Naive thymus-derived CD4-positive, alpha-beta T cell (primary cell): ENCODE measurements around the gene KCNIP3. TPM values are rescaled to one million over a fixed set of nuclear protein-coding genes. Genes with fewer than 3 reads are reported as not detected.
A peak's percentile ranks its signal among the peaks of the same experiment; 100 is the strongest.

Experiments used
- ATAC-seq: fragments of 150-1000 bp; cut with Tn5 transposase; 2 replicates; pipeline ENCODE4 v1.10.0; 2021; ENCODE audit warnings: mild to moderate bottlenecking, moderate library complexity
- CTCF ChIA-PET: fragments of 350-600 bp; sonication (Branson Sonifier 250); formaldehyde crosslinking; loops from one replicate; lab custom pipeline; 2021; ENCODE audit warnings: antibody characterized with exemption; lab: Charles Lee
- POLR2A ChIA-PET: fragments of 350-600 bp; sonication (Branson Sonifier 250); formaldehyde crosslinking; loops from one replicate; lab custom pipeline; 2021; ENCODE audit warnings: antibody characterized with exemption, inconsistent platforms; lab: Charles Lee
- DNase-seq, 9 donors: peaks; one replicate each; pipeline versions ENCODE4 v3.0.0 to v3.0.0-alpha.2; 2020 to 2022; ENCODE audit warnings: mixed read lengths in 1 of 9
- H3K27ac ChIP-seq: one replicate; pipeline ENCODE4 v1.7.0; 2013; ENCODE audit warnings: mild to moderate bottlenecking, low read depth, low read length, moderate library complexity
- H3K27me3 ChIP-seq, 2 donors: one replicate each; pipeline ENCODE4 v1.7.0; 2013; ENCODE audit warnings: low read length in 2 of 2, mild to moderate bottlenecking in 2 of 2, moderate library complexity in 2 of 2; ENCODE audit not compliant: control insufficient read depth in 2 of 2, insufficient read depth in 2 of 2
- H3K36me3 ChIP-seq, 3 experiments: 1 replicate in 2 of 3; 2 replicates in 1 of 3; pipeline ENCODE4 v1.7.0; 2013; ENCODE audit warnings: low read length in 3 of 3, mild to moderate bottlenecking in 3 of 3, moderate library complexity in 1 of 3; ENCODE audit not compliant: insufficient read depth in 3 of 3, control insufficient read depth in 2 of 3
- H3K4me1 ChIP-seq, 2 donors: one replicate each; pipeline ENCODE4 v1.7.0; 2013; ENCODE audit warnings: low read length in 2 of 2, mild to moderate bottlenecking in 2 of 2, moderate library complexity in 1 of 2; ENCODE audit not compliant: control insufficient read depth in 2 of 2, insufficient read depth in 2 of 2
- H3K4me3 ChIP-seq: 2 replicates; pipeline ENCODE4 v1.7.0; 2013; ENCODE audit warnings: mild to moderate bottlenecking, low read length
- H3K9me3 ChIP-seq, 3 experiments: 1 replicate in 2 of 3; 2 replicates in 1 of 3; pipeline ENCODE4 v1.7.0; 2013; ENCODE audit warnings: low read length in 3 of 3; ENCODE audit not compliant: control insufficient read depth in 2 of 3
- H3K27ac Mint-ChIP-seq, 9 donors: one replicate each; pipeline ENCODE4 v1.8.0; 2020 to 2022; ENCODE audit warnings: mixed read lengths in 9 of 9, mild to moderate bottlenecking in 8 of 9, moderate library complexity in 5 of 9, inconsistent platforms in 2 of 9
- H3K27me3 Mint-ChIP-seq, 5 donors: one replicate each; pipeline ENCODE4 v1.8.0; 2021 to 2022; ENCODE audit warnings: mixed read lengths in 5 of 5, mild to moderate bottlenecking in 1 of 5
- H3K36me3 Mint-ChIP-seq, 5 donors: one replicate each; pipeline ENCODE4 v1.8.0; 2020 to 2022; ENCODE audit warnings: mixed read lengths in 5 of 5, mild to moderate bottlenecking in 3 of 5, inconsistent platforms in 1 of 5
- H3K4me1 Mint-ChIP-seq, 7 donors: one replicate each; pipeline ENCODE4 v1.8.0; 2020 to 2022; ENCODE audit warnings: mixed read lengths in 7 of 7, mild to moderate bottlenecking in 3 of 7, inconsistent platforms in 1 of 7
- H3K4me3 Mint-ChIP-seq, 10 donors: one replicate each; pipeline ENCODE4 v1.8.0; 2020 to 2022; ENCODE audit warnings: mild to moderate bottlenecking in 10 of 10, mixed read lengths in 10 of 10, moderate library complexity in 6 of 10, inconsistent platforms in 2 of 10
- H3K9me3 Mint-ChIP-seq, 11 donors: one replicate each; pipeline ENCODE4 v1.8.0; 2020 to 2022; ENCODE audit warnings: mixed read lengths in 11 of 11, mild to moderate bottlenecking in 4 of 11, inconsistent platforms in 1 of 11, moderate library complexity in 1 of 11
- intact Hi-C, 2 donors: fragments of 100-400 bp; cut with micrococcal nuclease; formaldehyde crosslinking; loops; one replicate each; pipeline ENCODE4 v1.15.1; 2023
- polyA plus RNA-seq, 2 donors: library from polyadenylated mRNA; unstranded; fragments of 300-500 nt; fragmentation: Illumina TruSeq; gene quantifications; one replicate each; pipeline ENCODE4 v1.2.3, GENCODE V29; 2021
- total RNA-seq, 6 experiments: library from RNA in 5 of 6; stranded (reverse) in 5 of 6; gene quantifications; 1 replicate in 5 of 6; 2 replicates in 1 of 6; pipeline ENCODE4 v1.2.3 and lab custom pipeline; 2021 to 2026

Gene KCNIP3
- total and polyA plus RNA-seq, 7 experiments from 2014 or later, result 1.0 TPM; not detected in 6

- no peaks in the 10 kb centered on the region for H3K27me3 ChIP-seq
- peaks cover 0 to 7% (median 0%) of the 10 kb centered on the region in 5 donors for H3K27me3 Mint-ChIP-seq
- no peaks in the 10 kb centered on the region for H3K36me3 ChIP-seq
- ChIA-PET CTCF (no interaction called here), POLR2A (no interaction called here)
- H3K4me3 Mint-ChIP-seq, result no peak overlapping the region
- H3K4me3 ChIP-seq, result no peak overlapping the region
- H3K9me3 ChIP-seq, result no peaks in the 10 kb centered on the region
- H3K9me3 Mint-ChIP-seq, result no peaks in the 10 kb centered on the region
- no peak overlapping the region for H3K27ac Mint-ChIP-seq
- no peak overlapping the region for H3K27ac ChIP-seq
- H3K4me1 ChIP-seq, result no peaks in the 10 kb centered on the region
- ATAC-seq, result no peak
- peaks cover 0 to 5% (median 0%) of the 10 kb centered on the region in 7 donors for H3K4me1 Mint-ChIP-seq
- no peak for DNase-seq
- intact Hi-C loops, result loop anchor here in 1 of 2 donors (10.0 kb wide), 1 partner anchor 122 kb away; no protein-coding TSS in a partner anchor
- H3K36me3 Mint-ChIP-seq, result no peaks in the 10 kb centered on the region
Measured at GRCh38 chr2:95317123-95317500, 20.0 kb downstream of the KCNIP3 start.

- Mint-ChIP-seq H3K36me3 (no peaks in the 10 kb centered on the region), H3K4me3 (no peak overlapping the region), H3K27ac (peak overlapping the region in 1 of 9 donors; percentile 64), H3K27me3 (peaks cover 0 to 7% (median 0%) of the 10 kb centered on the region in 5 donors), H3K9me3 (no peaks in the 10 kb centered on the region), H3K4me1 (peaks cover 0 to 5% (median 0%) of the 10 kb centered on the region in 7 donors)
- no peaks in the 10 kb centered on the region for H3K9me3 ChIP-seq
- CTCF ChIA-PET, result no interaction called here
- no peaks in the 10 kb centered on the region for H3K27me3 ChIP-seq
- intact Hi-C loops, result loop anchor here in 1 of 2 donors (10.0 kb wide), 1 partner anchor 123 kb away; no protein-coding TSS in a partner anchor
- H3K4me1 ChIP-seq, result no peaks in the 10 kb centered on the region
- H3K36me3 ChIP-seq, result no peaks in the 10 kb centered on the region
- DNase-seq (no peak), ATAC-seq (no peak)
- no peak overlapping the region for H3K27ac ChIP-seq
- POLR2A ChIA-PET, result no interaction called here
- no peak overlapping the region for H3K4me3 ChIP-seq
Measured at GRCh38 chr2:95317665-95318425, 20.7 kb downstream of the KCNIP3 start.

GRCh38 chr2:95318431-95319220 is 21.5 kb downstream of the KCNIP3 start:
- Histone ChIP-seq H3K4me1 (no peaks in the 10 kb centered on the region), H3K27ac (no peak overlapping the region), H3K27me3 (no peaks in the 10 kb centered on the region), H3K9me3 (no peaks in the 10 kb centered on the region), H3K36me3 (no peaks in the 10 kb centered on the region), H3K4me3 (no peak overlapping the region)
- Mint-ChIP-seq H3K4me1 (peaks cover 0 to 5% (median 0%) of the 10 kb centered on the region in 7 donors), H3K27me3 (peaks cover 0 to 7% (median 0%) of the 10 kb centered on the region in 5 donors), H3K27ac (no peak overlapping the region), H3K4me3 (no peak overlapping the region), H3K36me3 (no peaks in the 10 kb centered on the region), H3K9me3 (no peaks in the 10 kb centered on the region)
- POLR2A ChIA-PET, result no interaction called here
- DNase-seq, result no peak
- ATAC-seq, result no peak
- intact Hi-C loops, result loop anchor here in 1 of 2 donors (10.0 kb wide), 1 partner anchor 124 kb away; no protein-coding TSS in a partner anchor
- CTCF ChIA-PET, result no interaction called here

- Histone ChIP-seq H3K36me3 (no peaks in the 10 kb centered on the region), H3K27me3 (no peaks in the 10 kb centered on the region), H3K9me3 (no peaks in the 10 kb centered on the region), H3K27ac (no peak overlapping the region), H3K4me3 (no peak overlapping the region), H3K4me1 (no peaks in the 10 kb centered on the region)
- DNase-seq (no peak), ATAC-seq (no peak)
- Mint-ChIP-seq H3K27ac (no peak overlapping the region), H3K4me1 (peaks cover 0 to 5% (median 0%) of the 10 kb centered on the region in 7 donors), H3K27me3 (peaks cover 0 to 7% (median 0%) of the 10 kb centered on the region in 5 donors), H3K4me3 (no peak overlapping the region), H3K36me3 (no peaks in the 10 kb centered on the region), H3K9me3 (no peaks in the 10 kb centered on the region)
- intact Hi-C loops, result loop anchor here in 1 of 2 donors (10.0 kb wide), 1 partner anchor 125 kb away; no protein-coding TSS in a partner anchor
- ChIA-PET POLR2A (no interaction called here), CTCF (no interaction called here)
Measured at GRCh38 chr2:95319481-95320343, 22.6 kb downstream of the KCNIP3 start.

GRCh38 chr2:95320344-95320712 is 23.2 kb downstream of the KCNIP3 start:
- intact Hi-C loops, result no loop called here

GRCh38 chr2:95320986-95321767 is 24.0 kb downstream of the KCNIP3 start:
- Histone ChIP-seq H3K9me3 (no peaks in the 10 kb centered on the region), H3K4me1 (no peaks in the 10 kb centered on the region), H3K4me3 (no peak overlapping the region), H3K27me3 (no peaks in the 10 kb centered on the region), H3K36me3 (no peaks in the 10 kb centered on the region), H3K27ac (no peak overlapping the region)
- no peak for DNase-seq
- no peak for ATAC-seq
- Mint-ChIP-seq H3K36me3 (no peaks in the 10 kb centered on the region), H3K27me3 (peaks cover 0 to 7% (median 0%) of the 10 kb centered on the region in 5 donors), H3K27ac (no peak overlapping the region), H3K9me3 (peaks cover 0 to 7% (median 0%) of the 10 kb centered on the region in 11 donors), H3K4me1 (peaks cover 0 to 5% (median 0%) of the 10 kb centered on the region in 7 donors), H3K4me3 (no peak overlapping the region)
- intact Hi-C loops, result no loop called here
- CTCF ChIA-PET, result no interaction called here
- POLR2A ChIA-PET, result no interaction called here

More at GRCh38 chr2:95320344-95320712, 23.2 kb downstream of the KCNIP3 start:
- Mint-ChIP-seq H3K9me3 (no peaks in the 10 kb centered on the region), H3K36me3 (no peaks in the 10 kb centered on the region), H3K27me3 (peaks cover 0 to 7% (median 0%) of the 10 kb centered on the region in 5 donors), H3K4me3 (no peak overlapping the region), H3K27ac (no peak overlapping the region), H3K4me1 (peaks cover 0 to 5% (median 0%) of the 10 kb centered on the region in 7 donors)
- DNase-seq, result no peak
- ChIA-PET POLR2A (no interaction called here), CTCF (no interaction called here)
- no peak overlapping the region for H3K4me3 ChIP-seq
- H3K27me3 ChIP-seq, result no peaks in the 10 kb centered on the region
- H3K4me1 ChIP-seq, result no peaks in the 10 kb centered on the region
- no peak overlapping the region for H3K27ac ChIP-seq
- no peaks in the 10 kb centered on the region for H3K9me3 ChIP-seq
- ATAC-seq, result no peak
- H3K36me3 ChIP-seq, result no peaks in the 10 kb centered on the region
